ENCODE data around the gene ROCK2.

The ROCK2 gene

DNA sequence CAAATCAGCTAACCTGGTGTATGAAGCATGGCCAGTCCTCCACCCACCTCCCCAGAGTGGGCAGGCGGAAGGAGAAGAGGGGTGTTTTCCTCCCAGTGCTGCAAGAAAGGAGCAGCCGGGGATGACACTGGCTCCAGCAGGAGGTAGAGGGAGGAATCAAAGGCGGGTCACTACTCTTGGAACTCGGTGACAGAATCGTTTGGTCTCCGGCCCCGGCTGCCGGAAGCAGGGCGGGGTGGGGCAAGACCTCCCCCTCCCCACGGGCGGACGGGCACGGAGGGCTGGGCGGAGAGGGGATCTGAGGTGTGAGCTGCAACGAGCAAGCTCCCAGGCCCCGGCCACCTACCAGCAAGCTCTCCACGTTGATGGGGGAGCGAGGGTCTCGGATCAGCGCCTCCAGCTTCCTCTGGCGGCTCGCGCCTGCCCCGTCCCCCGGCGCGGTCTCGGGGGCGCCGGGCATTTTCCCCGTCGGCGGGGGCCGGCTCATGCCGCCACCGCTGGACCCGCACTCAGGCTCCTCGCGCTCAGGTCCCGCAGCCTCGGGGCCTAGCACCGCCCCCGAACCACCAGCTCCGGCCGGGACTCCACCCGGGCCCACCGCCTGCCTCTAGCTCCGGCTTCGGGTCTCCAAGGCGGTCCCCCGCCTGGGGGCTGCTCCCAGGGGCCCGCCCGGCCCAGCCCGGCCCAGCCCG is 640 bp downstream of the ROCK2 start:
- POLR2A ChIA-PET = interaction anchor here (0.6 to 3.7 kb wide), 11 partner anchors 9 to 211 kb away, joined by 3 to 24 read pairs (median 4); partner anchors contain the start of genes E2F6 and SLC66A3
- CTCF ChIA-PET = interaction anchor here (0.7 to 1.2 kb wide), 2 partner anchors 45 to 239 kb away, joined by 3 to 4 read pairs; no protein-coding TSS in a partner anchor
- H3K27ac ChIP-seq (ENCODE audit: extremely low read depth, low read depth, low read length) = peak overlapping the region; percentile 92
- peak overlapping the region; percentile 64 for H3K4me3 ChIP-seq (ENCODE audit: low read depth, low read length)
- H3K36me3 ChIP-seq (ENCODE audit: control insufficient read depth in 2 of 2, insufficient read depth in 1 of 2, low read length in 2 of 2) = no peaks in the 10 kb centered on the region
- H3K4me1 ChIP-seq (ENCODE audit: control insufficient read depth, insufficient read depth, low read length) = peaks cover 21% of the 10 kb centered on the region
- H3K9me3 ChIP-seq (ENCODE audit: control insufficient read depth, insufficient read depth, low read depth, low read length) = no peaks in the 10 kb centered on the region
- TF ChIP-seq ZNF362 (tag by site-specific recombination; IDR thresholded peaks at IDR 0.05) = no peak
- TF ChIP-seq, protein P1, sequence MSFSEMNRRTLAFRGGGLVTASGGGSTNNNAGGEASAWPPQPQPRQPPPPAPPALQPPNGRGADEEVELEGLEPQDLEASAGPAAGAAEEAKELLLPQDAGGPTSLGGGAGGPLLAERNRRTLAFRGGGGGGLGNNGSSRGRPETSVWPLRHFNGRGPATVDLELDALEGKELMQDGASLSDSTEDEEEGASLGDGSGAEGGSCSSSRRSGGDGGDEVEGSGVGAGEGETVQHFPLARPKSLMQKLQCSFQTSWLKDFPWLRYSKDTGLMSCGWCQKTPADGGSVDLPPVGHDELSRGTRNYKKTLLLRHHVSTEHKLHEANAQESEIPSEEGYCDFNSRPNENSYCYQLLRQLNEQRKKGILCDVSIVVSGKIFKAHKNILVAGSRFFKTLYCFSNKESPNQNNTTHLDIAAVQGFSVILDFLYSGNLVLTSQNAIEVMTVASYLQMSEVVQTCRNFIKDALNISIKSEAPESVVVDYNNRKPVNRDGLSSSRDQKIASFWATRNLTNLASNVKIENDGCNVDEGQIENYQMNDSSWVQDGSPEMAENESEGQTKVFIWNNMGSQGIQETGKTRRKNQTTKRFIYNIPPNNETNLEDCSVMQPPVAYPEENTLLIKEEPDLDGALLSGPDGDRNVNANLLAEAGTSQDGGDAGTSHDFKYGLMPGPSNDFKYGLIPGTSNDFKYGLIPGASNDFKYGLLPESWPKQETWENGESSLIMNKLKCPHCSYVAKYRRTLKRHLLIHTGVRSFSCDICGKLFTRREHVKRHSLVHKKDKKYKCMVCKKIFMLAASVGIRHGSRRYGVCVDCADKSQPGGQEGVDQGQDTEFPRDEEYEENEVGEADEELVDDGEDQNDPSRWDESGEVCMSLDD (tag by site-specific recombination; IDR thresholded peaks at IDR 0.05) = no peak
- TF ChIP-seq KLF17 (tag by site-specific recombination; IDR thresholded peaks at IDR 0.05) = peak; percentile 56
- TF ChIP-seq ZNF596 (tag by site-specific recombination; IDR thresholded peaks at IDR 0.05) = no peak
- TF ChIP-seq ZNF560 (tag by site-specific recombination; IDR thresholded peaks at IDR 0.05; ENCODE audit: borderline replicate concordance) = no peak
- TF ChIP-seq ZBTB17 (tag by site-specific recombination; IDR thresholded peaks at IDR 0.05) = peak; percentile 60
- TF ChIP-seq ZNF600 (tag by site-specific recombination; IDR thresholded peaks at IDR 0.05) = no peak
- TF ChIP-seq KLF8 (tag by site-specific recombination; IDR thresholded peaks at IDR 0.05) = peak; percentile 96
- TF ChIP-seq ZNF792 (tag by site-specific recombination; IDR thresholded peaks at IDR 0.05) = no peak
- TF ChIP-seq ZNF518A (tag by site-specific recombination; conservative IDR thresholded peaks at IDR 0.05; ENCODE audit: low read depth) = no peak
- TF ChIP-seq ZNF664 (tag by site-specific recombination; IDR thresholded peaks at IDR 0.05) = no peak
- TF ChIP-seq ZSCAN30 (tag by site-specific recombination; IDR thresholded peaks at IDR 0.05) = no peak
- peak; percentile 81 for TF ChIP-seq PATZ1 (tag by site-specific recombination; IDR thresholded peaks at IDR 0.05)
- peak; percentile 84 for TF ChIP-seq SP2 (tag by site-specific recombination; IDR thresholded peaks at IDR 0.05)
- 0 out of 2 replicates have a peak, but pooled peaks have one; percentile 57 for TF ChIP-seq KLF16 (tag by site-specific recombination; IDR thresholded peaks at IDR 0.05)
- no peak for TF ChIP-seq REPIN1 (tag by site-specific recombination; IDR thresholded peaks at IDR 0.05; ENCODE audit: low read depth)
- TF ChIP-seq EGR2 (tag by site-specific recombination; IDR thresholded peaks at IDR 0.05; ENCODE audit: low read depth) = peak; percentile 75; the same call in 1 of the 2 replicates
- peak; percentile 88 for TF ChIP-seq SP3 (tag by site-specific recombination; IDR thresholded peaks at IDR 0.05)
- no peak for TF ChIP-seq BCL6B (tag by site-specific recombination; IDR thresholded peaks at IDR 0.05)
- peak; percentile 65 for TF ChIP-seq WT1 (tag by site-specific recombination; IDR thresholded peaks at IDR 0.05)
- TF ChIP-seq ZNF112 (tag by site-specific recombination; IDR thresholded peaks at IDR 0.05) = no peak
- TF ChIP-seq ZNF239 (tag by site-specific recombination; IDR thresholded peaks at IDR 0.05) = no peak
- peak; percentile 86 for TF ChIP-seq GLIS2 (tag by site-specific recombination; IDR thresholded peaks at IDR 0.05)
- TF ChIP-seq RBAK (tag by site-specific recombination; IDR thresholded peaks at IDR 0.05) = no peak

Data from HEK293 (cell line).